HG03378 (cell line): ENCODE data around the gene PODXL.
"Not testable (repeated sequence)": the region's sequence is repeated elsewhere in the genome, so short reads cannot be mapped to it uniquely, and the experiment has no call there.

Source experiments
- ATAC-seq: cut with Tn5 transposase; IDR thresholded peaks from one replicate; pipeline ENCODE4 v1.9.1; 2021; ENCODE audit warnings: mild to moderate bottlenecking, moderate library complexity; ENCODE audit not compliant: unreplicated experiment

Gene PODXL

DNA sequence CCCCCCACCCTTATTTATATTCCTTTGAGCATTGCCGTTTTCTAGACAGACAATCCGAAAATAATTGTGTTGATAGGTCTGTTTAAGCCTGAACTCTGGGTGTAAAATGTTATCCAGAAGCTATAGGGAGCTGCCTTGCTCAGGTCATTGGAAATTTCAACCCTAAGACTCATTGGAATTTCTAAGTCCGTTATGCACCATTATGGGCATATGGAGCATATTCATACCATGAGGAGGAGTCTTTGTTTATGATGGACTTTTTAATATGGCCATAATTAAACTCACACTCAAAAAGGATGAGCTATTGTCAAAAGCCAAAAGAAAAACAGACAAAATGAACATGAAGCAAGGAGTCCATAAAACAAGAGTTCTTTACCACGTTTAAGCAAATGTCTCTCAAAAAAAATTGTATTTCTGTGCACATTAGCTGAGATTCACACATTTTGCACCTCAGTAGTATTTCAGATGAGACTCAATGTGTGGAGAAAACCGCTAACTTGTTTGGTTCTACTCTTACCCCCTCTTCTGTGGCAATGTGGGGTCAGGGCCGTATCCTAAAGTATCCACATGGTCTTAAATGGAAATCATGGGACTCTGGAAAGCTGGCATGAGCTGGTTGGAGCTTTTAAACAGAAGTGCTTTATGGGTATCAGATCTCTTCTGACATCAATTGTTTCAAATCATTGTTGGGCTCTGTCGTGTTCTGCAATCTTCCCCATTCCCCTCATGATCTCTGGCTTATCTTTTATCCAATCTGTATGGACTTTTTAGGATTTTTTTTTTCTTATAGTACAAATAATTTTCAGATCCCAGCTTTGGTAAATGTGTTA, 60.5 kb downstream of the PODXL start:
- ATAC-seq: no peak

DNA sequence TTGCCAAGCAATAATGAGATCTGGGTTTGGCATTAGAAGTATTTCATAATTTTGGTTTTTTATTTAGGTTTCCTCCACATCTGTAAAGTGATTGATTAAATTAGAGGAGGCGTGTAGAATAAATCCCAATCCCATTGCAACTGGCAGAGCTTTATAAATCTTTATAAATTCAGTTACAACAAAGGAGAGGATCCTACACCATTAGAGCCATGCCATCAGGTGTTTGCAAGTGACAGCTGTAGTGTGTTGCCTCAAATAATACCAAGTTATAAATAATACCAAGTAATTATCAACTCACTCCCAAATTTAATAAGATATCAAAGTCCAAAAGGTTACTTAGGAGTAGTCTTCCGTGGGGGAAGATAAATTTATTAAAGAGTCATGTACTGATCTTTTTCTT, 62.2 kb downstream of the PODXL start:
- ATAC-seq: no peak

DNA sequence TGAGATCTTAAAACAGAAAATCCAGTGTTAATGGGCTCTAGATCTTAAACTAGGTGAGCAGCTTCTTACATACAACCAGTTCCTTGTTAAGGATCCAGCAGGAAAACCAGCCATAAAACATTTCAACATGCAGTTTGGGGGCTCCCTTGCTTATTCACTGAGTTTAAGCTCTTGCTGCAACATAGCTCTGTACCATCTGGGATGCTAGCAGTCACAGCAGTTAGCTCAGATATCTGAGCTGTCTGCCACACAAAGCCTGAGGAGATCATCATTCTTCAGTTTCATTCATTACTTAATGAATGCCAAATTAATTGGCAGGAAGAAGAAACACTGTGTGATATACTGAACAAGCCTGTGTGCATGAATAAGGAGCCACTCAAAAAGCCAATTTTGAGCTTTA, 62.8 kb downstream of the PODXL start:
- ATAC-seq: no peak

DNA sequence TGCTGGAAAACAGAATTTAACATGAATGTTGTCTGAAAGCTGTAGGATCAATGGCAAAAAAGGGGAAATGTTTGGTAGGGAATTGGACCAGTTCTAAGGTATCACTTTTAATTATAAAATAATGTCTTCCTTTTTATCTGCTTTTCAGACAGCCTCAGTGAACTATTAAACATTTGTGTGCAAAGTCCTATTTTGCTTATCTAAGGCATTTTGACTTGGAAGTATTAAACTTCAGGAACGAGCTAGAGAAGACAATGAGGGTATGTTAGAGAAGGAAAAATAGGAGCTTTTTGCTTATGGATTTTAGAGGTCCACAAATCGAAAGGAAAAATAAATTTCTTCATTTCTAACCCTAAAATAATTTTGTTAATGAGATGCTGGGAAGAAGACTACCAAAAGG, 63.3 kb downstream of the PODXL start:
- ATAC-seq: no peak

DNA sequence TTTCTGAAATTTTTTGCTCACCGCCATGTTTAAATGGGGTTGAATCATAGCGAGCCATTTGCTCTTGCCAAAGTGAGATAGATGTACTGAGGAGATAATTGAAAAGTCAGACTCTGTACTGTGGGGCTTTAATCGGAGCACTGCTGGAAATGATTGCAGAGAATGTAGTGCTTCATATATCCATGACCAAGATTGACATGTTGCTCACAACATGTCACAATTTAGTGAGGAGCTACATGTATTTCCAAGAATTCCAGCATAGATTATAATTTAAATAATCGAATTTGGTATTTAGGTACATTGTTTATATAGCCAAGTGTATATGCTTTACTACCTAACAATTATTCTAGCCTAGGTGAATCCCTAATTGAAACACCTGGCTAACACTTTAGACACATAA, 66.5 kb downstream of the PODXL start:
- ATAC-seq: no peak

DNA sequence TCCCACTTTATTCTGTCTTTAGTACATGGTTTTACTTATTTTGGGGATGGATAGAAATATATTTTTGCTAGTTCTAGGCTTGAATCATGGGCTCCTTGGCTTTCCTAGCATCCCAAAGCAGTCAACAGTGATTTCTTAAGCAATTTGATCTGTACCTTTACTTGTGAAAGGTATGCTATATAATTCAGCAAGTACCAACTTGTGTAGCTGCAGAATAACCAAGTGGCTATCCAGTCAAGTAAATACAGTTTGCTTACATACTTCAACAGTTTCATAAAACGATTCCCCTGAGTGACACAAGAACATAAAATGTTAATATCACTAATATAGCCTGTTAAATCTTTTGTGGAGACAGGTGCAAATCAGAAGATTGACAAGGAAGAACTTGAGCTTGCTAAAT, 67.2 kb downstream of the PODXL start:
- no peak for ATAC-seq

GRCh38 chr7:131488361-131488760, 68.1 kb downstream of the PODXL start:
- no peak for ATAC-seq

DNA sequence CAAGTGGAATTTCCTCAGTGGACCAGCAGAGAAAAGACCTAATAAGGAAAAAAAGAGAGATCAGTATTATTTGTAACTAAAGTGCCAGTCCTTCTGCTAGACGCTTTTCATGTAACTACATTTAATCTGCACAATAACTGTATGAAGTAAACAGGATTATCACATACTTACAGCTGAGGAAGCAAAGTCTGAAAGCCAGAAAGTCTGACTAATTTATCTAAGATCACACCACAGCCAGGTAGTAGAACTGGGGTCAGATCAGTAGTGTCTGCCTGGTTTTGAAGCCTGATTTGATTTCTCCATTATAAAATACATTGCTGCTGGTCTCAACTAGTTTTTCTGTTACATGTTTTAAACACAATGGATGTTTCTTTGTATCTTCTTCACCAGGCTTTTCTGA, 69.2 kb downstream of the PODXL start:
- ATAC-seq: no peak

GRCh38 chr7:131486346-131486745, 70.1 kb downstream of the PODXL start:
- no peak for ATAC-seq

- ATAC-seq: no peak
Measured at GRCh38 chr7:131483586-131483985, 72.8 kb downstream of the PODXL start.

DNA sequence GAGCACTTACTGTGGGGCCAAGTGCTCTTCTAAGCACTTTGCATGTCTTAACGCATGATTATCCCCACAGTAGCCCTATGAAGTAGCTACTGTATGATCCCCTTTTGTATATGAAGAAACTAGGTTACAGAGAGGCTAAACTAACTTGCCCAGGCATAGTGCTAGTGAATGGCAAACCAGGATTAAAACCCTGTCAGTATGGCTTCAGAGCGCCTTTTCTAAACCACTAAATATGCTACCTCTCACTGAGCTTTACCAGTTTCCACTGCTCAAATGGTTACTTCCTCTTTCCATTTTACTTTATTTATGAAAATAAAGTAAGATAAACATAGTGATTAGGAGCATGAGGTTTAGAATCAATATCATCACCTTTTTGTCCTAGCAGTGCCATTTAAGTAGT, 73.6 kb downstream of the PODXL start:
- ATAC-seq: peak; percentile 55

GRCh38 chr7:131480384-131481315, 75.8 kb downstream of the PODXL start:
- no peak for ATAC-seq

- no peak for ATAC-seq
Measured at GRCh38 chr7:131476740-131477139, 79.7 kb downstream of the PODXL start.

GRCh38 chr7:131471250-131472004, 85.0 kb downstream of the PODXL start:
- ATAC-seq: no peak

DNA sequence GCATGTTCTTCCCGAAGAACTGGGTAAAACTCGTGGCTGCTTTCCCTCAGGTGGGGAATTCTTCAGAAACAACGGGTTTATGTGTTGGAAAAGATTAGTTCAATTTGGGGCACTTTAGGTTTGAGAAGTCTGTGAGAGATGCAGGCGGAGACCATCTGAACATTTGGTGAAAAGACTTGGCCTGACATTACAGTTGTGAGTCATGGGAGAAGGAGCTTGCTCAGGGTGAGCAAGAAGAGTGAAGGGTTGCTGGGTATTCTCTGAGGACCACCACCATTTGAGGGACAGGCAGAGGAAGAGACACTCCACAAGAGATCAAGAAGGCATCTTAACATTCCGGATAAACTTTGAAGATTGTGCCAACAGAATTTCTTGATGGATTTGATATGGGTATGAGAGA, 88.6 kb downstream of the PODXL start:
- no peak for ATAC-seq

DNA sequence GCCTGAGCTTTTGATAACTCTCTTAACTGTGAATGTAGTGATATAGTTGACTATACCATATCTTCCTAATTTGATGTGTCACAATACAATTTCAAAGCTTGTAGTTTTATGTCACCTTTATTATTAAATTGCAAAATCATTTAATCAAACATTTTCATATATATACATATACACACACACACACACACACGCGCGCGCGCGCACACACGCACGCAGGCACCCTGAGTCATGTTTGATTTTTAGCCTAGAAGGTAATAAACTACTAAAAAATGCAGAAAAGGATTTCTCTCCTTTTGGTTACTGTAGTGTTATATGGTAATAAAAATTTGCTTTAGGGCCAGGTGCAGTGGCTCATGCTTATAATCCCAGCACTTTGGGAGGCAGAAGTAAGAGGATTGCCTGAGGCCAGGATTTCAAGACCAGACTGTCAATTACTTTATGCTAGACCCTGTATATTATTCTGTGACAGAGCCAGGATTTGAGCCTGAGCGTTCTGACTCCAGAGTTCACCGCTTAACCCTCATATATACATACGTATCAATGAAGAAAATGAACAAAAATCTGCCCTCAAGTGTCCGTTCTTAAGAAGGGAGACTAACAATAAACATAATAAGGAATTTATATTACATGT, 89.6 kb downstream of the PODXL start:
- no peak for ATAC-seq

DNA sequence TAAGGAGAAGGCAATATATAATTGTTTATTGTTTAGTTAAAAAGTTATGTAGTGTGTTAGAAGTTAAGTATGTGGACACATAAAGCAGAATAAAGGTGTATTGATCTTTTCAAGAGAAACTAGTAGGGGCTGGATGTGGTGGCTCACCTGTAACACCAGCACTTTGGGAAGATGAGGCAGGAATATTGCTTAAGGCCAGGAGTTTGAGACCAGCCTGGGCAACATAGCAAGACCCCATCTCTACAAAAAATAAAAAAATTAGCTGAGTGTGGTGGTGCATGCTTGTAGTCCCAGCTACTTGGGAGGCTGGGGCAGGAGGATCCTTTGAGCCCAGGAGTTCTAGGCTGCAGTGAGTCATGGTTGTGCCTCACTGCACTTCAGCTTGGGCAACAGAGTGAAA, 93.7 kb downstream of the PODXL start:
- ATAC-seq: not testable (repeated sequence)

DNA sequence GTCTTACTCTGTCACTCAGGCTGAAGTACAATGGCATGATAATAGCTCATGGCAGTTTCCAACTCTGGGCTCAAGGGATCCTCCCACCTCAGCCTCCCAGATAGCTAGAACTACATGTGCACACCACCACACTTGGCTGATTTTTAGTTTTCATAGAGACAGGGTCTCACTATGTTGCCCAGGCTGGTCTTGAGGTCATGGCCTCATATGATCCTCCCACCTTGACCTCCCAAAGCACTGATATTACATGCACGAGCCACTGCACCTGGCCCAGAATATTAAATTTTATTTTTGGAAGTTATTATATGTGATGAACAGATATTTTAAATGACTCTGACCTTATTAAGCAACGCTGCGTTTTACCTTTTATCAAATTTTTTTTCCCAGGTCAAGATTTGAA, 94.4 kb downstream of the PODXL start:
- ATAC-seq: no peak

GRCh38 chr7:131459256-131459655, 97.2 kb downstream of the PODXL start:
- no peak for ATAC-seq

DNA sequence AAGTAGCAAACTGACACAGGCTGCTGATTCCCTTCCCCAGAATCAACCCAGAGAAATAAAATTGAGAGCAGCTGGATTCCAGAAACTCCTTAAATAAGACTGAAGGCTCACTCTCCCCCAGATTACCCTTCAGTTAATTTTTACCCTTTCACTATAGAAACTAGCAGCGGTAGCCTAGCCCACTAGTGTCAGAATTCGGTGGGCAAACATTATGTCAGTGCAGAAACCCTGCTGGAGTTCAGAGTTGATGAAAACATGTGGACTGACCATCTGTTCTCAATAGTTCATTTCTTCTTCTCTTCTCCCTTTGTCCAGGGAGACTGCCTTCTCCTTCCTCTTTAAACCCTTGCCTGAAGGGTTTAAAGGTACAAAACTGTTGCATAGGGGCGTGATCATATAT, 100.1 kb downstream of the PODXL start:
- no peak for ATAC-seq

- no peak for ATAC-seq
Measured at GRCh38 chr7:131455546-131455945, 100.9 kb downstream of the PODXL start.
